Lower leg skin (tissue), 3 donors: Measurements from ENCODE around the gene ACTRT1.

Experiments
- POLR2A ChIP-seq, 2 donors: fragments of 450-650 bp; IDR thresholded peaks; one replicate each; pipeline ENCODE4 v1.6.1; 2016 to 2017; ENCODE audit warnings: antibody characterized with exemption in 2 of 2, mild to moderate bottlenecking in 1 of 2, moderate library complexity in 1 of 2
- TF ChIP-seq, protein P1 (sequence below), 3 donors: fragments of 450-650 bp; IDR thresholded peaks; one replicate each; pipeline ENCODE4 v1.5.1; 2016; ENCODE audit warnings: antibody characterized with exemption in 3 of 3, mild to moderate bottlenecking in 3 of 3, moderate library complexity in 2 of 3

DNA sequence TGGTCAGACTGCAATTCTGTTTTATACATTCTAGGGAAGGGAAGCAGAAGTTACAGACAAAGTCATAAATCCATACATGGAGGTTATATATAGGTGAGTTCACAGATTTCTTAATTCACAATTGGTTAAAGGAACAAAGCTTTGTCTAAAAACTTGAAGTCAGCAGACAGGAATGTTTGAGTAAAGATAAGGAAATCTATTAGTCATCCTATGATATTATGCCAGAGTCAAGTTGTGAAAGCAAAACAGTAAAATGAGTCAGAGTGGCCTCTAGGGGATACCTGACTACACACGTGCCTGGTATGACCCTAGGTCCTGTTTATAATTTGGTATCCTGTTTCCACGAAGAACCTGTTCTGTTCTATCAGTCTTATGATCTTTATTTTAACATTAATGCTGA is 31.5 kb downstream of the ACTRT1 start:
- TF ChIP-seq, protein P1, sequence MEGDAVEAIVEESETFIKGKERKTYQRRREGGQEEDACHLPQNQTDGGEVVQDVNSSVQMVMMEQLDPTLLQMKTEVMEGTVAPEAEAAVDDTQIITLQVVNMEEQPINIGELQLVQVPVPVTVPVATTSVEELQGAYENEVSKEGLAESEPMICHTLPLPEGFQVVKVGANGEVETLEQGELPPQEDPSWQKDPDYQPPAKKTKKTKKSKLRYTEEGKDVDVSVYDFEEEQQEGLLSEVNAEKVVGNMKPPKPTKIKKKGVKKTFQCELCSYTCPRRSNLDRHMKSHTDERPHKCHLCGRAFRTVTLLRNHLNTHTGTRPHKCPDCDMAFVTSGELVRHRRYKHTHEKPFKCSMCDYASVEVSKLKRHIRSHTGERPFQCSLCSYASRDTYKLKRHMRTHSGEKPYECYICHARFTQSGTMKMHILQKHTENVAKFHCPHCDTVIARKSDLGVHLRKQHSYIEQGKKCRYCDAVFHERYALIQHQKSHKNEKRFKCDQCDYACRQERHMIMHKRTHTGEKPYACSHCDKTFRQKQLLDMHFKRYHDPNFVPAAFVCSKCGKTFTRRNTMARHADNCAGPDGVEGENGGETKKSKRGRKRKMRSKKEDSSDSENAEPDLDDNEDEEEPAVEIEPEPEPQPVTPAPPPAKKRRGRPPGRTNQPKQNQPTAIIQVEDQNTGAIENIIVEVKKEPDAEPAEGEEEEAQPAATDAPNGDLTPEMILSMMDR (IDR thresholded peaks at IDR 0.05) = no peak
- TF ChIP-seq POLR2A (IDR thresholded peaks at IDR 0.05) = no peak
